Endothelial cell of umbilical vein (primary cell): ENCODE data around the gene ABLIM2.

Source experiments
- JUN ChIP-seq: IDR thresholded peaks from 2 replicates; pipeline ENCODE4 v1.6.1; 2011; ENCODE audit warnings: borderline replicate concordance, low read depth; ENCODE audit not compliant: insufficient read length, insufficient read depth
- POLR2A ChIP-seq: IDR thresholded peaks from 2 replicates; pipeline ENCODE4 v1.6.1; 2012; ENCODE audit warnings: low read depth, mild to moderate bottlenecking, control low read depth, low read length
- POLR2AphosphoS5 ChIP-seq: IDR thresholded peaks from 2 replicates; pipeline ENCODE4 v1.6.1; 2012; ENCODE audit warnings: low read depth, mild to moderate bottlenecking, control low read depth, low read length, moderate library complexity; ENCODE audit not compliant: insufficient read depth
- TF ChIP-seq, protein P1 (sequence below), 2 donors: IDR thresholded peaks; 1 replicate in 1 of 2; 2 replicates in 1 of 2; pipeline ENCODE4 v1.5.1; 2011; ENCODE audit warnings: low read length in 2 of 2, mild to moderate bottlenecking in 2 of 2, moderate library complexity in 2 of 2, control low read depth in 1 of 2, inconsistent platforms in 1 of 2, low read depth in 1 of 2; ENCODE audit not compliant: insufficient read depth in 1 of 2; ENCODE audit errors: extremely low read depth in 1 of 2

DNA sequence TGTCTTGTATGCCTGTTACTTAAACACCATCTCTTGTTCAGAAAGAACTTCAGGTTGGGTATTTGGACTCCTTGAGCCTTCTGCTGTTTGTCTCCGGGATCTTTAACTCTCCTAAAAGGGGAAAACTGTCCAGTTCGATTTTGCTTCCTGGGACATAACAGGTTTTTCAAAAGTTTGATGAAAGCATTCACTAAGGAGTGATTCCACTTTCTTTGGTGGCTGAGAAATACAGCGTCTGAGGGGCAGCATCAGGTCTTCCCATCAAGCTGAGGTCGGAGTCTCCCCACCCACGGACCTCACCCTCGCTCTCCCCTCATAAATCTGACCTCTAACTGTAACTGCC lies 220.4 kb downstream of the ABLIM2 start:
- TF ChIP-seq, protein P1, sequence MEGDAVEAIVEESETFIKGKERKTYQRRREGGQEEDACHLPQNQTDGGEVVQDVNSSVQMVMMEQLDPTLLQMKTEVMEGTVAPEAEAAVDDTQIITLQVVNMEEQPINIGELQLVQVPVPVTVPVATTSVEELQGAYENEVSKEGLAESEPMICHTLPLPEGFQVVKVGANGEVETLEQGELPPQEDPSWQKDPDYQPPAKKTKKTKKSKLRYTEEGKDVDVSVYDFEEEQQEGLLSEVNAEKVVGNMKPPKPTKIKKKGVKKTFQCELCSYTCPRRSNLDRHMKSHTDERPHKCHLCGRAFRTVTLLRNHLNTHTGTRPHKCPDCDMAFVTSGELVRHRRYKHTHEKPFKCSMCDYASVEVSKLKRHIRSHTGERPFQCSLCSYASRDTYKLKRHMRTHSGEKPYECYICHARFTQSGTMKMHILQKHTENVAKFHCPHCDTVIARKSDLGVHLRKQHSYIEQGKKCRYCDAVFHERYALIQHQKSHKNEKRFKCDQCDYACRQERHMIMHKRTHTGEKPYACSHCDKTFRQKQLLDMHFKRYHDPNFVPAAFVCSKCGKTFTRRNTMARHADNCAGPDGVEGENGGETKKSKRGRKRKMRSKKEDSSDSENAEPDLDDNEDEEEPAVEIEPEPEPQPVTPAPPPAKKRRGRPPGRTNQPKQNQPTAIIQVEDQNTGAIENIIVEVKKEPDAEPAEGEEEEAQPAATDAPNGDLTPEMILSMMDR (IDR thresholded peaks at IDR 0.05; ENCODE audit: extremely low read depth in 1 of 2, insufficient read depth in 1 of 2, low read depth in 1 of 2, low read length in 2 of 2): no peak
- TF ChIP-seq POLR2A: no peak
- no peak for TF ChIP-seq POLR2AphosphoS5
- no peak for TF ChIP-seq JUN
